ENCODE results near the gene AFF3.

Gene AFF3

DNA sequence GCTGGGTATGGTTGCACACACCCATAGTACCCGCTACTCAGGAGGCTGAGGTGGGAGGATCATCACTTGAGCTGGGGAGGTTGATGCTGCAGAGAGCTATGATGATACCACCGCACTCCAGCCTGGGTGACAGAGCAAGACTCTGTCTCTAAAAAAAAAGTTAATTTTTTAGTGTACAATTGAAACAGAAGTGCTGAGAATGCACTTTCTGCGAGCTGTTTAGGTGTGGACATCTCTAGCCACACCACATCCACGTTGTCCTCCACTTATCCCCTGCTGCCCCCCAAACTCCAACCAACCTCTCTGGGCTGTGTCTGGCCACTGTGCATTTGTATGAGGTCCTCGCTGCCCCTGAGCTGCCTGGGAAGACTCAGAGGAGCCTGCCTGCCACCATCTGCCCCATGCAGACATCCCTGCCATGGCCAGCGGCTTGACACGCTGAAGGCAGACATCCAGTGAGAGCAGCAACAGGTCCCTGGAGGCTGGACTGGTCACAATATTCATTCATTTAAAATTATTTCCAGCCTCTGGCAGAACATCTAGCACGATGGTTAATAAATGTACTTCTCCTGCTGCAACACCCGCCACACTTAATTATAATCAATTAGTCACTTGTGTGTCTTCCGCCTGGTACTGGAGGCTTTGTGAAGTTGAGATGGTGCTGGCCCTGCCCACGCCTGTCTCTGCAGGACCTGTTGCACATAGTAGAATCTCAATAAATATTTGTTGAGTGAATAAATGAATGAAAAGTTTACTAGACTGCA, 3.7 kb upstream of the AFF3 start:
- TF ChIP-seq, protein P1, sequence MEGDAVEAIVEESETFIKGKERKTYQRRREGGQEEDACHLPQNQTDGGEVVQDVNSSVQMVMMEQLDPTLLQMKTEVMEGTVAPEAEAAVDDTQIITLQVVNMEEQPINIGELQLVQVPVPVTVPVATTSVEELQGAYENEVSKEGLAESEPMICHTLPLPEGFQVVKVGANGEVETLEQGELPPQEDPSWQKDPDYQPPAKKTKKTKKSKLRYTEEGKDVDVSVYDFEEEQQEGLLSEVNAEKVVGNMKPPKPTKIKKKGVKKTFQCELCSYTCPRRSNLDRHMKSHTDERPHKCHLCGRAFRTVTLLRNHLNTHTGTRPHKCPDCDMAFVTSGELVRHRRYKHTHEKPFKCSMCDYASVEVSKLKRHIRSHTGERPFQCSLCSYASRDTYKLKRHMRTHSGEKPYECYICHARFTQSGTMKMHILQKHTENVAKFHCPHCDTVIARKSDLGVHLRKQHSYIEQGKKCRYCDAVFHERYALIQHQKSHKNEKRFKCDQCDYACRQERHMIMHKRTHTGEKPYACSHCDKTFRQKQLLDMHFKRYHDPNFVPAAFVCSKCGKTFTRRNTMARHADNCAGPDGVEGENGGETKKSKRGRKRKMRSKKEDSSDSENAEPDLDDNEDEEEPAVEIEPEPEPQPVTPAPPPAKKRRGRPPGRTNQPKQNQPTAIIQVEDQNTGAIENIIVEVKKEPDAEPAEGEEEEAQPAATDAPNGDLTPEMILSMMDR (IDR thresholded peaks at IDR 0.05) = no peak

DNA sequence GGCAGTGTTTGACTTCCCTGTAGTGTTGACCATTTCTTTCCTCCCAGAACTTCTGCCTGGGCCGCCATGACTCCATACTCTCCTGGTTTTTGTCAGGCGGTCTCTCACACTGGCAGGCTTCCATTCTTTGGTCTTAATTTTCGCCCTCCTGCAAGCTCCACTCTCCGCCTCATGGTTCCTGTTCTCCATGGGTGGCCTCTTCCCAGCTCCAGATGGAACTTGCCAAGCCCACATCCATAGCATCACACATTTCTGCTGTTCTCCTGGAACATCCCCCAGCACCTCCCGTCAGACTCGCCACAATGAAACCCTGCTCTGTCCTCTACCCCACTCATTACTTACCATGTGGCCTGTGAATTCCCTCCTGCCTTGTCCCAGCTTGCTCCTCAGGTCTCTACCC, 896 bp upstream of the AFF3 start:
- TF ChIP-seq, protein P1 (IDR thresholded peaks at IDR 0.05) = no peak

DNA sequence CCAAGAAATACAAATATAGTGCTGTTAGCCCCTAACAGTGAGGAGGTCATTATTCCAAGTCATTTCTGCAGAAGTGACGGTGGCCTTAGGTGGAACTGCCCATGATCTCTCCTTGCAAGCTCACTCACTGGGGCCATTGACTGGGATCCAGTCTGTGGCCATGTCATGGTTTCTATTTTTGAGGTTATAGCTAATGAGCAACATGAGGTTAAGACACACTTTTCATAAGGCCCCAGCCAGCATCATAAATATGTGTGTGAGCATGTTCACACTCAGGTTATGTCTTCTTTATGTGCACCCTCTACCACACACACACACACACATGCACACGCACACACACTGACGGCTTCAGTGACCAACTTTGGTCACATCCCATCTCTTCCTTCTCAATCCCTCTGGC, 484 bp downstream of the AFF3 start:
- TF ChIP-seq, protein P1 (IDR thresholded peaks at IDR 0.05) = no peak

DNA sequence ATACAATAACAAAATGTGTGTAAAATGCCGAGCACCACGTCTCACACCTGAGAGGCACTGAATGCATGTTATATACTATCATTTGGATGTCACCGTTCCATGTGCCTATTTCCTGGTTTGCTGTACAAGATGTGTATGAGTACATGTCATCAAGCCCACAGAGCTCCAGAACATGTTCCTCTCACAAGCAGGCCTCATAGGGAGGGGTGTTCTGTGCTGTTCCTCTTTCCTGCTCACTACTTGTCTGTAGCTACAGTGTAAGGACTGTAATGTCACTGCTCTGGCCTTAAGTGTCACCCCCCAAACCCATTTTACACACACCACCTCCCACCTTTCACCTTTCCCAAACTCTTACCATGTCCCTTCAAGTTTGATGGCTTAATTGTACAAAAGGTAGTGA, 1.8 kb downstream of the AFF3 start:
- TF ChIP-seq, protein P1 (IDR thresholded peaks at IDR 0.05) = no peak

DNA sequence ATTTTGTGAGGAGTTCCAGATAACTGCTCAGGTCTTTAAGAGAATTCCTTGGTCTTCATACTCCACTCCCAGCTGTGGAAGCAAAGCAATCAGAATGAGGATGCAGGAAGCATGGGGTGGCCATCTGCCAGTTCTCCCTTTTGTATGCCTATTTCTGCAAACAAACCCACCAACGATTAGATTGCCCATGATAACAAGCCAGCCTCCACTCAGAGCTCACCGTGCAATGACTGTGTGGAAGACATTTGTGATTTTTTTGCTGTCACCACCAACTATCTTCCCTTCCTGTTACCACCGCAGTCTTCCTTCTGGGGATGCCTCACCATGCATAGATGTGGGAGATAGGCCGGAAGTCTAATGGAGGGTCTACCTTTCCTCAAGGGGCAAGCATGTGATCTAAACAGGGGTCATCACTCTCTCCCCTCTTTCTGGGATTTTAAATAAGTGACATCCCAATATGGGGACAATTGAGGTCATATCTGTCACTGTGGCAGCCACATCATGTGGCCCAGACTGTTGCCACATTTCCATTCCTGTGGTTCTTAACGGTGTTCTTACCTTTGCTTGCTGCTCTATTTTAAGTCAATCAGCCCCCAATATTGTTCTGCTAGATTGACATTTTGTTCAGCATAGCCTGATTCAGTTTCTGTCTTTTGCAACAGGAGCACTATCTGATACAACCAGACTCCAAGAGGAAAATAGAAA, 4.4 kb downstream of the AFF3 start:
- TF ChIP-seq, protein P1 (IDR thresholded peaks at IDR 0.05) = no peak

DNA sequence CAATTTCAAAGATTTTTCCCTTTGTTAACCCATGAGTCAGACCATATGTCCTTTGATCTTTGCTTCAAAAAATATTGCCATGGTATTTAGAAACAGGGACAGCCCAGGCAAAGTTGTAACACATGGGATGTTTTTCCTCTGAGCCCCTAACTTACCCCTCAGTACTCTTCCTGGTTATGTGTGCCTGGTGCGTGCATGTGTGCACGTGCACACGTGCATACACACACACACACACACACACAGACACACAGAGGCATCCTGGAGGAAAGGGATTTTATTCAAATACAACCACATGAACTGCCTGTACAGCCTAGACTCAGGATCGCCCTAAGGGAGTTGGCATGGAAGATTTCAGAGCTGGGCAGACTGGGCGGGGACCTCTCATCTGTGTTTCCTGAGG, 5.1 kb downstream of the AFF3 start:
- TF ChIP-seq, protein P1 (IDR thresholded peaks at IDR 0.05) = no peak

DNA sequence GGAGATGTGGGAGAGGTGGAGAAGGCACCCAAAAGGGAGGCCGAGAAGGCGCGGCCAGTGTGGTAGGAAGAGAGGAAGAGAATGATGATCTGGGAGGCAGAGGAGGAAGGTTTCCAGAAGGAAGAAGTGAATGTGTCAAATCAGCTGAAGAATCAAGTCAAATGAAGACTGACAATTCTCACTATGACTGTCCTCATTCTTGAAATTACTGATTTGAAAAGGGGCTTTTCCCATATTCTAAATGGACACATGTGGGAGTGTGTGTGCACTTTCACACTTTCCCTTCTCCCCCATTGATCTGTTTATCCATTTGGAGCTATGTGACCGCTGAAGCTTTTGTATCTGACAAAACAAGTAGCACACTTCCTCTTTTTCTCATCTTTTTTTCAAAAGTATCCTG, 6.1 kb downstream of the AFF3 start:
- TF ChIP-seq, protein P1 (IDR thresholded peaks at IDR 0.05) = no peak

All from LNCAP (cell line).